Cardiac fibroblast (primary cell): ENCODE results near the gene KLHL20.
A peak's percentile ranks its signal among the peaks of the same experiment; 100 is the strongest.

ENCODE experiments used
- DNase-seq, 2 donors: peaks; one replicate each; pipeline versions ENCODE4 v3.0.0 to v3.0.0-alpha.2; 2010; ENCODE audit warnings: low read depth in 2 of 2
- H3K4me3 ChIP-seq, 2 donors: replicated peaks in 1 of 2; 1 replicate in 1 of 2; 2 replicates in 1 of 2; pipeline ENCODE4 v1.5.1; 2011; ENCODE audit warnings: low read depth in 2 of 2, low read length in 2 of 2, mild to moderate bottlenecking in 2 of 2, moderate library complexity in 1 of 2
- CTCF ChIP-seq: IDR thresholded peaks from one replicate; pipeline ENCODE4 v1.5.1; 2011; ENCODE audit warnings: low read depth, mild to moderate bottlenecking, low read length, inconsistent platforms

The KLHL20 gene

GRCh38 chr1:173818459-173818858 lies 103.7 kb downstream of the KLHL20 start:
- no peak for TF ChIP-seq CTCF
- no peak overlapping the region for H3K4me3 ChIP-seq
- no peak for DNase-seq

- TF ChIP-seq CTCF, result no peak
- no peak overlapping the region for H3K4me3 ChIP-seq
- no peak for DNase-seq
Observed at GRCh38 chr1:173821680-173822079, 106.9 kb downstream of the KLHL20 start.

- DNase-seq, result peak in 1 of 2 donors; percentile 54
- no peak for TF ChIP-seq CTCF
- peak overlapping the region; percentile 94 to 95 for H3K4me3 ChIP-seq
Observed at GRCh38 chr1:173823781-173824314, 109.1 kb downstream of the KLHL20 start.

- TF ChIP-seq CTCF, result no peak
- peak within 1 kb of the TSS; percentile 94 to 95 for H3K4me3 ChIP-seq
- DNase-seq, result peak; percentile 99
Observed at GRCh38 chr1:173824315-173825081, 109.7 kb downstream of the KLHL20 start, which contains the start of the genes CENPL and DARS2. Gene CENPL (minus strand): TSS chr1:173824883. CDS start chr1:173811299, 13,584 bp downstream. Gene DARS2 (plus strand): TSS chr1:173824673. CDS start chr1:173825230, 557 bp downstream.

GRCh38 chr1:173827611-173828010 lies 112.8 kb downstream of the KLHL20 start:
- no peak overlapping the region for H3K4me3 ChIP-seq
- no peak for TF ChIP-seq CTCF
- peak in 1 of 2 donors; percentile 8 for DNase-seq

GRCh38 chr1:173832748-173833147 lies 118.0 kb downstream of the KLHL20 start:
- DNase-seq, result no peak
- no peak overlapping the region for H3K4me3 ChIP-seq
- TF ChIP-seq CTCF, result no peak
